Testis (tissue), 3 donors: ENCODE results near the gene TFF2. TPM values are rescaled to one million over a fixed set of nuclear protein-coding genes. Genes with fewer than 3 reads are reported as not detected.

ENCODE experiments used
- DNase-seq: peaks from one replicate; pipeline ENCODE4 v3.0.0-alpha.2; 2019
- H3K27ac ChIP-seq, 2 donors: fragments of 200-600 bp; sonication (generic); one replicate each; pipeline ENCODE4 v1.5.1; 2019
- H3K27me3 ChIP-seq: fragments of 200-600 bp; sonication (generic); one replicate; pipeline ENCODE4 v1.5.1; 2019
- H3K36me3 ChIP-seq: fragments of 200-600 bp; sonication (generic); one replicate; pipeline ENCODE4 v1.5.1; 2017; ENCODE audit warnings: low read depth; ENCODE audit errors: missing control alignments
- H3K4me1 ChIP-seq: fragments of 200-600 bp; sonication (generic); one replicate; pipeline ENCODE4 v1.5.1; 2019
- H3K4me3 ChIP-seq, 2 donors: fragments of 200-600 bp; sonication (generic); one replicate each; pipeline ENCODE4 v1.5.1; 2017 to 2019
- H3K9me3 ChIP-seq: fragments of 200-600 bp; sonication (generic); one replicate; pipeline ENCODE4 v1.5.1; 2017
- POLR2A ChIP-seq: fragments of 450-650 bp; IDR thresholded peaks from one replicate; pipeline ENCODE4 v1.6.1; 2017; ENCODE audit warnings: antibody characterized with exemption, mild to moderate bottlenecking, moderate library complexity
- WGBS, 2 donors: methylation state at CpG; one replicate each; pipeline ENCODE4 v1.1.5; 2018; 5-methylcytosine and 5-hydroxymethylcytosine counted together
- intact Hi-C: fragments of 100-400 bp; cut with DNase I; formaldehyde crosslinking; loops from one replicate; pipeline ENCODE4 v1.15.1; 2023; ENCODE audit warnings: low total_unique reads
- polyA plus RNA-seq: library from polyadenylated mRNA; stranded (reverse); fragments of 350-450 nt; fragmentation: Illumina TruSeq; extraction: RNeasy Lipid Tissue Mini Kit (QIAGEN cat#74804); gene quantifications from one replicate; pipeline ENCODE4 v1.2.3, GENCODE V29; 2014; ENCODE audit warnings: low read depth, low replicate concordance; ENCODE audit not compliant: insufficient read depth
- total RNA-seq, 2 donors: library from RNA; depleted of rRNA; stranded (reverse); fragments of >200 nt; gene quantifications; one replicate each; pipeline ENCODE4 v1.2.3, GENCODE V29; 2016
- TF ChIP-seq, protein P1 (sequence below), 3 experiments: fragments of 450-650 bp in 2 of 3; fragments of 200-600 bp in 1 of 3; sonication (generic) in 1 of 3; IDR thresholded peaks; one replicate each; pipeline ENCODE4 v1.5.1; 2016 to 2019; ENCODE audit warnings: antibody characterized with exemption in 3 of 3, mild to moderate bottlenecking in 2 of 3, moderate library complexity in 1 of 3

Gene TFF2
- total and polyA plus RNA-seq, 3 donors from 2014 or later, result not detected

DNA sequence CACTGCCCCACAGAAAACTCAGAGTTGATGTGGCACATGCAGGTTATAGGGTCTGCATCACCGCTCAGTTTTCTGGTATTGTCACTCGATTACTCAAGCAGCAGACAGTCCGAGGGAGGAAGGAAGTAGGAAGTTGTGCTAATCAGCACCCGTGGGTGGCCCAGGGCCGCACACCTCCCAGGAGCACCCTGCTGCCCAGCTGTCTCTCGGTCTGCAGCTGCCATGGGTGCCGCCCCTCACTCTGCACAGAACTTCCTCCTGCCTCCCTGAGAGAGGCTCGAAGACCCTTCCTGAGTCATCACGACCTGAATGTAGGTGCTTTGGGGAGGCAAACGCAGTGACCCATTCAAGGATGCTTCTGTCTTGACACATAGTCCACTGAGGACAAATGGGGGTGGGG lies 31.4 kb downstream of the TFF2 start:
- Histone ChIP-seq H3K27ac (no peak overlapping the region), H3K4me3 (no peak overlapping the region), H3K9me3 (no peaks in the 10 kb centered on the region), H3K36me3 (no peaks in the 10 kb centered on the region), H3K27me3 (no peaks in the 10 kb centered on the region), H3K4me1 (no peaks in the 10 kb centered on the region)
- DNase-seq, result no peak
- 71 to 73% methylated on average over 6 to 10 of the region's 10 CpGs for WGBS, 2 donors
- intact Hi-C loops, result no loop called here
- no peak for TF ChIP-seq POLR2A
- TF ChIP-seq, protein P1, sequence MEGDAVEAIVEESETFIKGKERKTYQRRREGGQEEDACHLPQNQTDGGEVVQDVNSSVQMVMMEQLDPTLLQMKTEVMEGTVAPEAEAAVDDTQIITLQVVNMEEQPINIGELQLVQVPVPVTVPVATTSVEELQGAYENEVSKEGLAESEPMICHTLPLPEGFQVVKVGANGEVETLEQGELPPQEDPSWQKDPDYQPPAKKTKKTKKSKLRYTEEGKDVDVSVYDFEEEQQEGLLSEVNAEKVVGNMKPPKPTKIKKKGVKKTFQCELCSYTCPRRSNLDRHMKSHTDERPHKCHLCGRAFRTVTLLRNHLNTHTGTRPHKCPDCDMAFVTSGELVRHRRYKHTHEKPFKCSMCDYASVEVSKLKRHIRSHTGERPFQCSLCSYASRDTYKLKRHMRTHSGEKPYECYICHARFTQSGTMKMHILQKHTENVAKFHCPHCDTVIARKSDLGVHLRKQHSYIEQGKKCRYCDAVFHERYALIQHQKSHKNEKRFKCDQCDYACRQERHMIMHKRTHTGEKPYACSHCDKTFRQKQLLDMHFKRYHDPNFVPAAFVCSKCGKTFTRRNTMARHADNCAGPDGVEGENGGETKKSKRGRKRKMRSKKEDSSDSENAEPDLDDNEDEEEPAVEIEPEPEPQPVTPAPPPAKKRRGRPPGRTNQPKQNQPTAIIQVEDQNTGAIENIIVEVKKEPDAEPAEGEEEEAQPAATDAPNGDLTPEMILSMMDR (IDR thresholded peaks at IDR 0.05), result no peak

DNA sequence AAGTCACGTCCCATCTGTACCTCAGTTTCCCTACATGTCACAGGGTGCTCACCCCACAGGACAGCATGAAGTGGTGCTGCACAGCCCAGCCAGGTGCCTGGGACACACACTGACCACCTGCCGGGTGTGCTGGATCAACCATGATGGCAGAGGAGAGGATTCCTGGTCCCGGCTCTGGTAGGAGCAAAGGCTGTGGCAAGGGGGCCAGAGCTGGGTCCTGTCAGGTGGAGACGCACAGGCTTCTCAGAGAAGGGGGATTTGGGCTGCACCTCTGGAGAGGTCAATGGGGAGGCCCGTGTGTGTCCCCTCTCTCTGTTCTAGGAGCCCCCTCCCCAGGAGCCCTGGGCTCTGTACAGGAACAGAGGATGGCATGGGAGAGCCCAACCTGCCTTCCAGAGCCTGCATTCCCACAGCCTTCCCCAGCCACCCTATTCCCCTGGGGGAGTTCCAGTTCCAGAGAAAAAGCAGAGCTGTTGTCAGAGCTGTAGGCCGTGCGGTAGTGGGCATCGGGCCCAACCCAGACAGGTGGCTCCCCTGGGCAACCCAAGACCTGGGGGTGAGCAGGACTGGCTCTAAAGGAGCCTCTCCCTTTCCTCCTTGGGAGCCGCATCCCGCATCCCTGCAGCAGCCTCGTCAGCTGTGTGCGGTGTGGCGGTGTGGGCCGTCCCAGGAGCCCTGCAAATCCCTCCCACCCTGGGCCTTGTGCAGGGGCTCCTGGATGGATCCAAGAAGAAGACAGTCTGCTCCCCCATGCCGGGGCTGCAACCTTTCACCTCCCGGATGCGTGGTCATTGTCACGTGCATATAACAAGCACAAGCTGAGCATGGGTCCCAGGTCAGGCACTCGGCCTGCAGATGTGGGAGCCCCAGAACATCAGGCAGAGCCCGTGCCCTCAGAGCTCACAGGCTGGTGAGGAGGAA lies 32.7 kb downstream of the TFF2 start:
- no peaks in the 10 kb centered on the region for H3K9me3 ChIP-seq
- no peak overlapping the region for H3K27ac ChIP-seq
- TF ChIP-seq, protein P1 (IDR thresholded peaks at IDR 0.05), result no peak
- TF ChIP-seq POLR2A, result no peak
- H3K4me1 ChIP-seq, result peaks cover 8% of the 10 kb centered on the region
- H3K36me3 ChIP-seq, result no peaks in the 10 kb centered on the region
- no peaks in the 10 kb centered on the region for H3K27me3 ChIP-seq
- intact Hi-C loops, result no loop called here
- no peak for DNase-seq
- WGBS, 2 donors, result 86 to 89% methylated on average over 8 to 20 of the region's 20 CpGs
- H3K4me3 ChIP-seq, result no peak overlapping the region

DNA sequence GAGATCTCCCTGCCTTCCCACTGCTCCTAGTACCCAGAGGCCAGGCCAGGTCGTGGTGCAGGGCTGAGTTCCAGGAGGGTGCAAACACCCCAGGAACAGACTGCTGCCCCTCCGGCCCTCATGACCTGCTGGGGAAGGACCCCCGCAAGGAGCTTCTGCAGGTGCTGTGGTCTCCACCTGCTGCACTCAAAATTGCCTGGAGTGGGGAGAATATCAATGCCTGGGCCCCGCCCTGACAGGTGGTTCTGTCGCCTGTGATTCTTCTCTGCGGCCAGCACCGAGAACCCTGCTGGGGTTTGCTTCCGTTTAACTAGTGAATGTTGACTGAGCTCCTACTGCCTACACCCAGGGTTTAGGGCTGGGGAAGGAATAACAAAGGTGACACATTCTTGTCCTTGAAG lies 33.5 kb downstream of the TFF2 start:
- TF ChIP-seq POLR2A, result no peak
- TF ChIP-seq, protein P1 (IDR thresholded peaks at IDR 0.05), result no peak
- Histone ChIP-seq H3K9me3 (no peaks in the 10 kb centered on the region), H3K4me1 (peaks cover 15% of the 10 kb centered on the region), H3K36me3 (no peaks in the 10 kb centered on the region), H3K4me3 (no peak overlapping the region), H3K27ac (no peak overlapping the region), H3K27me3 (no peaks in the 10 kb centered on the region)
- WGBS, 2 donors, result 78 to 91% methylated on average over 7 to 8 of the region's 8 CpGs
- intact Hi-C loops, result no loop called here
- no peak for DNase-seq

DNA sequence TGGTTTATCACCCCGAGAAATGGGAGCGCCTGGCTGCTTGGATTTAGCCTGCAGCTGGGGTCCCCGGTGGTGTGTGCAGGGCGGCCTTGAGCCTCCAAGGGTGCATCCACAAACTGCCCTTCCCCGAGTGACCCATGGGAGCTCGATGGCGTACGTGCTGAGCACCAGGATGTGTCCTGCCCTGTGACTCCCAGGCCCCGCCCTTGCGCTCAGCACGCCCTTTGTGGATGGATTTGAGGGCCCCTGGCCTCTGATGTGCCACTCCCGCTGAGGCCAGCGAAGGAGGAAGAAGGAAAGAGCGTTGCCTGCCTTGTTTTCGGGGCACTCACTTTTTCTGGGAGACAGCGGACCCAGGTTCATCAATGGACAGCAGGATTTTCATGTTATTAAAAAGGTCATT lies 33.9 kb downstream of the TFF2 start:
- no peaks in the 10 kb centered on the region for H3K27me3 ChIP-seq
- 85 to 97% methylated on average over 15 to 16 of the region's 16 CpGs for WGBS, 2 donors
- H3K4me3 ChIP-seq, result no peak overlapping the region
- DNase-seq, result no peak
- H3K4me1 ChIP-seq, result peaks cover 20% of the 10 kb centered on the region
- intact Hi-C loops, result no loop called here
- TF ChIP-seq, protein P1 (IDR thresholded peaks at IDR 0.05), result no peak
- no peak for TF ChIP-seq POLR2A
- no peaks in the 10 kb centered on the region for H3K9me3 ChIP-seq
- no peak overlapping the region for H3K27ac ChIP-seq
- H3K36me3 ChIP-seq, result no peaks in the 10 kb centered on the region
